ENCODE results near the gene ANP32A. TPM values are rescaled to one million over a fixed set of nuclear protein-coding genes. Genes with fewer than 3 reads are reported as not detected.
A peak's percentile ranks its signal among the peaks of the same experiment; 100 is the strongest.

The ANP32A gene
- polyA plus RNA-seq, 1 donor: 201 TPM

DNA sequence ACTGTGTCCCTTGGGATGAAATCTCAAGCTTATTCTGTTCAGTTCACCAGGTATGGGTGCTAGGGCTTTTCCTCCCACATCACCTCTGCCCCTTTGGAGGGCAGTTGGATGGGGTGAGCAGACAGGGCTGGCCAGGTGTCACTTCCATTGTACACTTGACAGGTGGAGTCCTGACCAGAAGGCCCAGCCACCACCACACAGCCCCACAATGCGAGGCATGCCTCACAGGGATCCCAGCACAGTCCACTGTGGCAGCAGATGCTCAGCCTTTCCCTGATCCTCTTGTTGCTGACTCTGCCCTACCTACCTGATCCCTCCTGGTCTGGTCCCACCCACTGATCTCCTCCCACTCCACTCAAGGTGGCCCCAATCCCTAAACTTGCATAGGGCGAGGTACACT lies 88.2 kb downstream of the ANP32A start:
- Histone ChIP-seq H3K27ac (ENCODE audit: low read length) (no peak overlapping the region), H3K4me1 (ENCODE audit: control insufficient read depth, insufficient read depth, low read length) (peaks cover 15% of the 10 kb centered on the region), H3K4me3 (ENCODE audit: low read length) (no peak overlapping the region), H3K27me3 (ENCODE audit: control insufficient read depth, insufficient read depth, low read length) (no peaks in the 10 kb centered on the region), H3K36me3 (ENCODE audit: control insufficient read depth, insufficient read depth, low read length) (no peaks in the 10 kb centered on the region), H3K9me3 (ENCODE audit: control insufficient read depth, low read depth, low read length) (no peaks in the 10 kb centered on the region)
- DNase-seq: no peak
- no CpG with 5 or more reads among the region's 2 CpGs for WGBS (ENCODE audit: insufficient coverage, low lambda C conversion rate)

GRCh38 chr15:68730976-68731897 lies 89.5 kb downstream of the ANP32A start:
- H3K4me1 ChIP-seq (ENCODE audit: control insufficient read depth, insufficient read depth, low read length): peaks cover 15% of the 10 kb centered on the region
- H3K27me3 ChIP-seq (ENCODE audit: control insufficient read depth, insufficient read depth, low read length): peaks cover 3% of the 10 kb centered on the region
- H3K9me3 ChIP-seq (ENCODE audit: control insufficient read depth, low read depth, low read length): no peaks in the 10 kb centered on the region
- no peaks in the 10 kb centered on the region for H3K36me3 ChIP-seq (ENCODE audit: control insufficient read depth, insufficient read depth, low read length)
- WGBS (ENCODE audit: insufficient coverage, low lambda C conversion rate): 80% methylated on average over 2 of the region's 15 CpGs
- H3K4me3 ChIP-seq (ENCODE audit: low read length): no peak overlapping the region
- peak in 1 of 2 donors; percentile 22 for DNase-seq
- no peak overlapping the region for H3K27ac ChIP-seq (ENCODE audit: low read length)

- no peaks in the 10 kb centered on the region for H3K36me3 ChIP-seq (ENCODE audit: control insufficient read depth, insufficient read depth, low read length)
- no peak overlapping the region for H3K4me3 ChIP-seq (ENCODE audit: low read length)
- no peak overlapping the region for H3K27ac ChIP-seq (ENCODE audit: low read length)
- peaks cover 15% of the 10 kb centered on the region for H3K4me1 ChIP-seq (ENCODE audit: control insufficient read depth, insufficient read depth, low read length)
- 15% methylated on average over 3 of the region's 6 CpGs for WGBS (ENCODE audit: insufficient coverage, low lambda C conversion rate)
- peak in 1 of 2 donors; percentile 44 for DNase-seq
- peaks cover 7% of the 10 kb centered on the region for H3K27me3 ChIP-seq (ENCODE audit: control insufficient read depth, insufficient read depth, low read length)
- no peaks in the 10 kb centered on the region for H3K9me3 ChIP-seq (ENCODE audit: control insufficient read depth, low read depth, low read length)
These were observed 90.2 kb downstream of the ANP32A start for GRCh38 chr15:68730471-68730919.

DNA sequence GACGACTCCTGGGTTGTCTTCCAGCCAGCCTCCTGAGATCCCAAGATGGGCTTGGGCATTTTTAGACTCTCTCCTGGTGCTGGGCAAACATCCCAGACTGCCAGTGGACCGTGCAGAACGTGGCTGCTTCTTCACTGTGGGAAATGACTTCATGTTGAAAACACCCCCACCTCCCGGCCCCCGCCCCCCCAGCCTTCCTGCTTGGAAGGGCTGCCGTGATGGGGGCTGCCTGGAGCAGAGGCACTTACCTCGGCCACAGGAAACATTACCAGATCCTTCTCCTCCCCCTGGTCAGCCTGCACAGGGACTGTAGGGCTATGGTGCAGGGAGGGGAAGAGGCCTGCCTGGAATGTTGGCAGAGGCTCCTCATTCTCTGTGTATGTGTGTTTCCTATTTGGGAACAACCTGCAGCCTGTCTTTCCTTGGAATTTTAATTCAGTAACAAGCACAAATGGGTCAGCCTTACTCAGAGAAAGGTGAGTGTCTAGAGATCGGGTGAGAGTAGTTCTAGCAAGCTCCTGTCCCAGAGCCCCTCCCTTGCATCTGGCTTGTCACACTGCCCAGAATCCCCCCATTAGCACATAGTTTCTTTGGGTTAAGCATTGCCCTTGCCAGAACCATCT lies 90.8 kb downstream of the ANP32A start:
- no peaks in the 10 kb centered on the region for H3K36me3 ChIP-seq (ENCODE audit: control insufficient read depth, insufficient read depth, low read length)
- DNase-seq: peak in 1 of 2 donors; percentile 20
- WGBS (ENCODE audit: insufficient coverage, low lambda C conversion rate): no CpG with 5 or more reads among the region's 8 CpGs

More for the DNA sequence above, 90.8 kb downstream of the ANP32A start:
- Histone ChIP-seq H3K27ac (ENCODE audit: low read length) (no peak overlapping the region), H3K4me3 (ENCODE audit: low read length) (no peak overlapping the region), H3K9me3 (ENCODE audit: control insufficient read depth, low read depth, low read length) (no peaks in the 10 kb centered on the region), H3K27me3 (ENCODE audit: control insufficient read depth, insufficient read depth, low read length) (peaks cover 7% of the 10 kb centered on the region), H3K4me1 (ENCODE audit: control insufficient read depth, insufficient read depth, low read length) (peaks cover 14% of the 10 kb centered on the region)

Other genes with a start within 250 kb of the ANP32A start
- 5.4 TPM for gene CORO2B, start 241.9 kb downstream of the ANP32A start, polyA plus RNA-seq
- 2.3 TPM for gene SPESP1, start 109.6 kb upstream of the ANP32A start, polyA plus RNA-seq
- 0.16 TPM for gene NOX5, start 193.8 kb upstream of the ANP32A start, polyA plus RNA-seq

All from large intestine (tissue), 3 donors.